ENCODE measurements around the gene FOXK2. TPM values are rescaled to one million over a fixed set of nuclear protein-coding genes. Genes with fewer than 3 reads are reported as not detected.

Gene FOXK2
- total and polyA plus RNA-seq, 2 experiments from 2014 or later, result 30.2 to 37.7 TPM

- H4K20me1 ChIP-seq (ENCODE audit: insufficient read depth, poor library complexity, severe bottlenecking), result peaks cover 26% of the 10 kb centered on the region
- H3K9me3 ChIP-seq (ENCODE audit: low read depth), result no peaks in the 10 kb centered on the region
- no peak overlapping the region for H3K27ac ChIP-seq
- TF ChIP-seq, protein P1, sequence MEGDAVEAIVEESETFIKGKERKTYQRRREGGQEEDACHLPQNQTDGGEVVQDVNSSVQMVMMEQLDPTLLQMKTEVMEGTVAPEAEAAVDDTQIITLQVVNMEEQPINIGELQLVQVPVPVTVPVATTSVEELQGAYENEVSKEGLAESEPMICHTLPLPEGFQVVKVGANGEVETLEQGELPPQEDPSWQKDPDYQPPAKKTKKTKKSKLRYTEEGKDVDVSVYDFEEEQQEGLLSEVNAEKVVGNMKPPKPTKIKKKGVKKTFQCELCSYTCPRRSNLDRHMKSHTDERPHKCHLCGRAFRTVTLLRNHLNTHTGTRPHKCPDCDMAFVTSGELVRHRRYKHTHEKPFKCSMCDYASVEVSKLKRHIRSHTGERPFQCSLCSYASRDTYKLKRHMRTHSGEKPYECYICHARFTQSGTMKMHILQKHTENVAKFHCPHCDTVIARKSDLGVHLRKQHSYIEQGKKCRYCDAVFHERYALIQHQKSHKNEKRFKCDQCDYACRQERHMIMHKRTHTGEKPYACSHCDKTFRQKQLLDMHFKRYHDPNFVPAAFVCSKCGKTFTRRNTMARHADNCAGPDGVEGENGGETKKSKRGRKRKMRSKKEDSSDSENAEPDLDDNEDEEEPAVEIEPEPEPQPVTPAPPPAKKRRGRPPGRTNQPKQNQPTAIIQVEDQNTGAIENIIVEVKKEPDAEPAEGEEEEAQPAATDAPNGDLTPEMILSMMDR (IDR thresholded peaks at IDR 0.05; ENCODE audit: poor library complexity), result no peak
- TF ChIP-seq EZH2 (IDR thresholded peaks at IDR 0.05; ENCODE audit: borderline replicate concordance), result no peak
- WGBS (ENCODE audit: low lambda C conversion rate, missing lambda C conversion rate), result 94% methylated on average over 5 of the region's 5 CpGs
- peaks cover 88% of the 10 kb centered on the region for H3K79me2 ChIP-seq
- no peak for DNase-seq (ENCODE audit: low spot score)
- no peaks in the 10 kb centered on the region for H3K9me2 ChIP-seq (replicated peaks; ENCODE audit: insufficient read depth)
- no peaks in the 10 kb centered on the region for H3K36me3 ChIP-seq (replicated peaks; ENCODE audit: insufficient read depth, low read depth)
- no peak overlapping the region for H3K4me2 ChIP-seq
- no peaks in the 10 kb centered on the region for H3K27me3 ChIP-seq
- no peak overlapping the region for H2AFZ ChIP-seq
- H3K4me3 ChIP-seq, result no peak overlapping the region
- H3K4me1 ChIP-seq (ENCODE audit: insufficient read depth), result peaks cover 19% of the 10 kb centered on the region
These were observed 120.5 kb downstream of the FOXK2 start for GRCh38 chr17:82640036-82640435.

GRCh38 chr17:82642022-82642421 lies 122.5 kb downstream of the FOXK2 start:
- Histone ChIP-seq H2AFZ (no peak overlapping the region), H3K27me3 (no peaks in the 10 kb centered on the region), H4K20me1 (ENCODE audit: insufficient read depth, poor library complexity, severe bottlenecking) (peaks cover 46% of the 10 kb centered on the region), H3K4me2 (no peak overlapping the region), H3K9me2 (replicated peaks; ENCODE audit: insufficient read depth) (no peaks in the 10 kb centered on the region), H3K79me2 (peaks cover 98% of the 10 kb centered on the region), H3K27ac (no peak overlapping the region), H3K4me3 (no peak overlapping the region), H3K36me3 (replicated peaks; ENCODE audit: insufficient read depth, low read depth) (no peaks in the 10 kb centered on the region), H3K4me1 (ENCODE audit: insufficient read depth) (peaks cover 21% of the 10 kb centered on the region), H3K9me3 (ENCODE audit: low read depth) (no peaks in the 10 kb centered on the region)
- DNase-seq (ENCODE audit: low spot score), result no peak
- 95% methylated on average over 14 of the region's 14 CpGs for WGBS (ENCODE audit: low lambda C conversion rate, missing lambda C conversion rate)
- TF ChIP-seq EZH2 (IDR thresholded peaks at IDR 0.05; ENCODE audit: borderline replicate concordance) (no peak), EZH2phosphoT487 (IDR thresholded peaks at IDR 0.05; ENCODE audit: low read depth, severe bottlenecking, unreplicated experiment) (no peak)
- TF ChIP-seq, protein P1 (IDR thresholded peaks at IDR 0.05; ENCODE audit: poor library complexity), result no peak

DNA sequence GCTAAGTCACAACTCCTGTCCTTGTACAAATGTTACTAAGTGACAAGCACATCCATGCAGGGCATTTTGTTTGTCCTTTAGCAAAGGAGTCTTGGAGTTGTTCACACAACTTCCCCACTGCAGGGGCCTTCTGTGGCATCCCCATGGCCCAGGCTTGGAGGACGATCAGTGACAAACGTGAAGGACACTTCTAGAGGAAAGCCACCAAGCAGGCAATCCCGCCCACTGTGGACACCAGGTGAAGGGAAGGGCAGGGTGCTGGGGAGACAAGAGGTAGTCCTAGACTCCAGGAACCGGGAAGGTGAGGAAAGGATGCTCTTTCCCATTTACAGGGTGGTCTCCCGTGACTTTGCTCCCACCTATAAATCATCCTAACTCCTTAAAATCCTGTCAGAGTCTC lies 124.6 kb downstream of the FOXK2 start:
- TF ChIP-seq EZH2phosphoT487 (IDR thresholded peaks at IDR 0.05; ENCODE audit: low read depth, severe bottlenecking, unreplicated experiment), result no peak
- no peak for TF ChIP-seq EZH2 (IDR thresholded peaks at IDR 0.05; ENCODE audit: borderline replicate concordance)
- TF ChIP-seq, protein P1 (IDR thresholded peaks at IDR 0.05; ENCODE audit: poor library complexity), result no peak
- H3K27ac ChIP-seq, result no peak overlapping the region
- H3K9me3 ChIP-seq (ENCODE audit: low read depth), result no peaks in the 10 kb centered on the region
- no peaks in the 10 kb centered on the region for H3K36me3 ChIP-seq (replicated peaks; ENCODE audit: insufficient read depth, low read depth)
- H3K79me2 ChIP-seq, result peaks cover 88% of the 10 kb centered on the region
- no peak overlapping the region for H3K4me2 ChIP-seq
- WGBS (ENCODE audit: low lambda C conversion rate, missing lambda C conversion rate), result 92% methylated on average over 5 of the region's 5 CpGs
- H3K4me3 ChIP-seq, result no peak overlapping the region
- H4K20me1 ChIP-seq (ENCODE audit: insufficient read depth, poor library complexity, severe bottlenecking), result peaks cover 52% of the 10 kb centered on the region
- no peak overlapping the region for H2AFZ ChIP-seq
- no peaks in the 10 kb centered on the region for H3K27me3 ChIP-seq
- no peaks in the 10 kb centered on the region for H3K9me2 ChIP-seq (replicated peaks; ENCODE audit: insufficient read depth)
- DNase-seq (ENCODE audit: low spot score), result no peak
- peaks cover 12% of the 10 kb centered on the region for H3K4me1 ChIP-seq (ENCODE audit: insufficient read depth)

DNA sequence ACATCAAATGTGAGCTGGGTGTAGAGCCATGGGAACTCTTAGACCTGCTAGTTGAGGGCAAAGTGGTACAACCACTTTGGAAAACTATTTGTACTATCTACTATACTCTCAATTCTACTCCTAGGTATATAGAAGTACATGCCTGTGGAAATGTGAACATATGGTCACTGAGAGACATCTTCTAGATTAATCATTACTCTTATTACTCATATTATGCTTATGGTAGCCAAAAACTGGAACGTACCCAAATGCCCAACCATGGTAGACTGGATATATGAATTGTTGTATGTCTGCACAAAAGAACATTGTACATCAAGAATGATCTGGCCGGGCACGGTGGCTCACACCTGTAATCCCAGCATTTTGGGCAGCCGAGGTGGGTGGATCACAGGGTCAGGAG lies 126.0 kb downstream of the FOXK2 start:
- Histone ChIP-seq H4K20me1 (ENCODE audit: insufficient read depth, poor library complexity, severe bottlenecking) (peaks cover 52% of the 10 kb centered on the region), H3K4me1 (ENCODE audit: insufficient read depth) (peaks cover 12% of the 10 kb centered on the region)

More for the DNA sequence above, 126.0 kb downstream of the FOXK2 start:
- TF ChIP-seq EZH2phosphoT487 (IDR thresholded peaks at IDR 0.05; ENCODE audit: low read depth, severe bottlenecking, unreplicated experiment), result no peak
- TF ChIP-seq, protein P1 (IDR thresholded peaks at IDR 0.05; ENCODE audit: poor library complexity), result no peak
- no peak for TF ChIP-seq EZH2 (IDR thresholded peaks at IDR 0.05; ENCODE audit: borderline replicate concordance)
- peak overlapping the region; percentile 84 for H3K4me2 ChIP-seq
- no peaks in the 10 kb centered on the region for H3K9me3 ChIP-seq (ENCODE audit: low read depth)
- H3K27ac ChIP-seq, result no peak overlapping the region
- no peak for DNase-seq (ENCODE audit: low spot score)
- H2AFZ ChIP-seq, result no peak overlapping the region
- 95% methylated on average over 4 of the region's 4 CpGs for WGBS (ENCODE audit: low lambda C conversion rate, missing lambda C conversion rate)
- no peaks in the 10 kb centered on the region for H3K36me3 ChIP-seq (replicated peaks; ENCODE audit: insufficient read depth, low read depth)
- H3K79me2 ChIP-seq, result peaks cover 74% of the 10 kb centered on the region
- no peak overlapping the region for H3K4me3 ChIP-seq
- no peaks in the 10 kb centered on the region for H3K27me3 ChIP-seq
- no peaks in the 10 kb centered on the region for H3K9me2 ChIP-seq (replicated peaks; ENCODE audit: insufficient read depth)
